ENCODE measurements around the gene SEC24C. TPM values are rescaled to one million over a fixed set of nuclear protein-coding genes. Genes with fewer than 3 reads are reported as not detected.

Gene SEC24C, protein sequence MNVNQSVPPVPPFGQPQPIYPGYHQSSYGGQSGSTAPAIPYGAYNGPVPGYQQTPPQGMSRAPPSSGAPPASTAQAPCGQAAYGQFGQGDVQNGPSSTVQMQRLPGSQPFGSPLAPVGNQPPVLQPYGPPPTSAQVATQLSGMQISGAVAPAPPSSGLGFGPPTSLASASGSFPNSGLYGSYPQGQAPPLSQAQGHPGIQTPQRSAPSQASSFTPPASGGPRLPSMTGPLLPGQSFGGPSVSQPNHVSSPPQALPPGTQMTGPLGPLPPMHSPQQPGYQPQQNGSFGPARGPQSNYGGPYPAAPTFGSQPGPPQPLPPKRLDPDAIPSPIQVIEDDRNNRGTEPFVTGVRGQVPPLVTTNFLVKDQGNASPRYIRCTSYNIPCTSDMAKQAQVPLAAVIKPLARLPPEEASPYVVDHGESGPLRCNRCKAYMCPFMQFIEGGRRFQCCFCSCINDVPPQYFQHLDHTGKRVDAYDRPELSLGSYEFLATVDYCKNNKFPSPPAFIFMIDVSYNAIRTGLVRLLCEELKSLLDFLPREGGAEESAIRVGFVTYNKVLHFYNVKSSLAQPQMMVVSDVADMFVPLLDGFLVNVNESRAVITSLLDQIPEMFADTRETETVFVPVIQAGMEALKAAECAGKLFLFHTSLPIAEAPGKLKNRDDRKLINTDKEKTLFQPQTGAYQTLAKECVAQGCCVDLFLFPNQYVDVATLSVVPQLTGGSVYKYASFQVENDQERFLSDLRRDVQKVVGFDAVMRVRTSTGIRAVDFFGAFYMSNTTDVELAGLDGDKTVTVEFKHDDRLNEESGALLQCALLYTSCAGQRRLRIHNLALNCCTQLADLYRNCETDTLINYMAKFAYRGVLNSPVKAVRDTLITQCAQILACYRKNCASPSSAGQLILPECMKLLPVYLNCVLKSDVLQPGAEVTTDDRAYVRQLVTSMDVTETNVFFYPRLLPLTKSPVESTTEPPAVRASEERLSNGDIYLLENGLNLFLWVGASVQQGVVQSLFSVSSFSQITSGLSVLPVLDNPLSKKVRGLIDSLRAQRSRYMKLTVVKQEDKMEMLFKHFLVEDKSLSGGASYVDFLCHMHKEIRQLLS
- 69.4 and 72.9 TPM in 2 replicates for total RNA-seq

DNA sequence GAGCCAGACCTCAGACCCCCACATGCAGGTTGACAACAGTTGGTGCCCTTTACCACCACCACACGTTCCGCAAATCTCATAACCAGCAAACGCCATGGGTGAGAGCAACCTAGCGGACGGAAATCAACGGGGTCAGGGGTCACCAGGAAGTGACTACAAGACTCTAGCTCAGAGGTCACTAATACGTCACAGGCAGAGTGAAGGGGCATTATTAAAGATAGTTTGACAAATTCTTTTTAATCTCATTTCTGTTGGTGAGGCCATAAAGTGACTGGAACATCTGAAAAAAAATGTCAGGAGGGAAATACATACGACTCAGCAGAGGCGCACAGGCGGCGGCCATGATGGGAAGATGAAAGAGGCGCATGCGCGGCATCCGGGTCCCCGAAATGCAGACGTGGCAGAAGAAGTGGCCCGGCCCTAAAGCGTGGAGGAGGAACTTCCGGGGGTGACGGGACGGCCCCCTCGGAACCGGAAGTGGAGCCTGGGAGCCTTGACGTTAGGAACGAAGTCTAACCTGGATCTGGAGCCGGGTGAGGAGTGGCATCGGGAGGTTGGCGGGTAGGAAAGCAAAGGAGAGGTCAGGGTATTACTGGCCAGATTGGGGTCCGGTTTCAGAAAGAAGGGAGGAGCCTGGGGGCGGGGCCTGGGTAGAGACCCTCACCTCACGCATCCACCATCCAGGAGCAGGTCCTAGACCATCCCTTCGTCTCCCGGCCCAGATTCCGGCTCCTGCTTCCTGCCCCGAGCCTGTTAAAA lies at the start of gene SEC24C:
SEC24C (plus strand) TSS at position 468 of the 759 bp plus-strand sequence. CDS start 2,461 bp downstream, outside the sequence.

DNA sequence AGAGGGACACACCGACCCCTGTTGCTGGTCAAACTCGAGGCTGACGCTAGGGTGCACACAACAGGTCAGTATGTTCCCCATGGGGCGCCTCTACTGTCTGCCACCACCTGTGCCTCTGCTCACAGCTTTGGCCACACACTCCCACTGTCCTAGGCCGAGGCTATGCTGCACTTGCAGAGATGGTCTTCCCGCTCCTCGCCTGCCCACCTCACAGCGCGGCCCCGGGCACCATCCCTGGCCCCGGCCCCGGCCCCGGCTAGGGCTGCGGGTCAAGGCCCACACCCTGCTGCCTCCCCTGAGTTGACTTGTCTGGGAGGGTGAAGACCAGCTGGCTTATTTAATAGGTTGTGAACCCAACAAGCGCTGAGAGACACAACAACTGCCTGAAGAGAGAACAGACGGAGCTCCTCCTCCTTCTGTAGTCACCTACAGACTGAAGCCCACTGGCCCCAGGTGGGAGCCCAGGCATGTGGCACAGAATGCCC lies 46.5 kb upstream of the SEC24C start, which contains the start of gene AGAP5:
AGAP5 (minus strand) TSS at position 435 of the 485 bp plus-strand sequence; CDS start at position 81, 354 bp downstream.

DNA sequence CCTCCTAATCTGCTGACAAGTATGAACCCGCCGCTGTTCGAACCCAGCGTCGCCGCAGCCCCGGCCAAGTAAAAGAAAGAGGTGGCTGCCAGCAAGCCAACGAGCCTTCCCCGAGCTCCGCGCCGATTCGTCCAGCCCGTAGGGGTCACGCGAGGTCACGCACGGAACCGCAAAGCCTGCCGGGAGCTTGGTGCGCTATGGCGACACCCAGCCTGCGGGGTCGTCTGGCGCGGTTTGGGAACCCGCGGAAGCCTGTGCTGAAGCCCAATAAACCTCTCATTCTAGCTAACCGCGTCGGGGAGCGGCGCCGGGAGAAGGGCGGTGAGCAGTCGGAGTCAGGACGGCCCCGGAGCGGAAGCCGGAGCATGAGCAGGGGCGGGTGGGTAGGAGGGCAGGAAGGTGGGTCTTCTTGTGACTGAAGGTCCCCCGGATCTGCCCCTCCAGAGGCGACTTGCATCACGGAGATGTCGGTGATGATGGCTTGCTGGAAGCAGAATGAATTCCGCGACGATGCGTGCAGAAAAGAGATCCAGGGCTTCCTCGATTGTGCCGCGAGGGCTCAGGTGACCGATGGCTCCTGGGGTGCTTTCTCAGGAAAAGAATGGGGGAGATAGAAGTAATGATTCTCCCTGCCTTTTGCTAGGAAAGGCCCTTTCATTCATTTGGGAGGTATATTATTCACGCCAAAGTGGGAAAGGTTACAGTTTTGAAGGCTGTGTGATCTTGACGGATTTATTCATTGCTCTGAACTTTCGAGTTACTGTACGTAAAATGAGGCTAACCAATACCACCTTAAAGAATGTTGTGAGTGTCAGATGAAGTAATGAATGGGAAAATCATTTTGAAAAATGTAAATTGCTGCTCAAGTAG lies 37.9 kb downstream of the SEC24C start, which contains the start of gene CHCHD1:
CHCHD1 (plus strand) TSS at position 170 of the 870 bp plus-strand sequence; CDS start at position 198, 28 bp downstream.

DNA sequence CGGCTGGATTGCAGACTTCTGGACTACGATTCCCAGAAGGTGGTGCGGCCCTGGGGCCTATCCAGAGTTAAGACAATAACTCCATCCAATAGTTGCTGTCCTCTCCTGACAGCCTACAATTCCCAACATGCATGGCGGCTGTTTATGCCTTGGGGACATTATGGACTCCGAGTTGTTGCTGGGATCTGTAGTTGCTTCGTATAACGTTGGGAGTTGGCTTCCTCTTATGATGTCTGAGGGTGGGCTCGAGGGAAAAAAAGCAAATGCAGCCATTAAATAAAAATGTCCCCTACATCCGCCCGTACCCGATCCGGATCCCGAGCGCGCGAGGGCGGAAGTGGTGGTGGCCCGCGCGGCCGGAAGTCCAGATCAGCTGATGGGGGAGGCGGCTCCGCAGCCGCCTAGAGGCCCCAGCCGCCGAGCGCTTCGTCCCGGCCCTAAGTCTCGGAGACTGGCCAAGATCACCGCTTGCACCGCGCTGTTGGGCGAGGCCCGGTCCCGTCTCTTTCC lies 41.1 kb downstream of the SEC24C start, which contains the start of gene ZSWIM8:
ZSWIM8 (plus strand) TSS at position 396 of the 510 bp plus-strand sequence. CDS start 273 bp downstream, outside the sequence.

Small RNA genes lying within 50 kb of the gene (small RNA-seq; reads per million reads assigned to genes)
- gene AC022400.4 (not detected), gene AC022400.9 (not detected), gene RNA5SP320 (not detected), gene ZSWIM8-AS1 (not detected)

Other genes starting within 250 kb of the SEC24C start
- 28.9 and 30.5 TPM in 2 replicates for gene PPP3CB, start 248.3 kb upstream of the SEC24C start, total RNA-seq
- 9.6 and 17.5 TPM in 2 replicates for gene USP54, start 153.0 kb upstream of the SEC24C start, total RNA-seq
- gene MYOZ1, start 102.9 kb upstream of the SEC24C start, total RNA-seq = not detected in 2 replicates
- gene SYNPO2L, start 88.3 kb upstream of the SEC24C start, total RNA-seq = not detected in 2 replicates
- 2.4 and 6.0 TPM in 2 replicates for gene AGAP5, start 46.3 kb upstream of the SEC24C start, total RNA-seq
- 25.3 and 25.8 TPM in 2 replicates for gene CHCHD1, start 37.7 kb downstream of the SEC24C start, total RNA-seq
- gene ZSWIM8, start 41.2 kb downstream of the SEC24C start, total RNA-seq = 60.9 and 68.8 TPM in 2 replicates
- 21.5 and 24.4 TPM in 2 replicates for gene NDST2, start 67.2 kb downstream of the SEC24C start, total RNA-seq
- gene CAMK2G, start 130.2 kb downstream of the SEC24C start, total RNA-seq = 31.8 and 33.1 TPM in 2 replicates
- gene PLAU, start 166.8 kb downstream of the SEC24C start, total RNA-seq = 18.1 and 26.0 TPM in 2 replicates